Activated gamma-delta T cell treated with Interleukin-2 at 50 U/mL for 16 hours (primary cell): Measurements from ENCODE around the gene PATE4.
"Not testable (repeated sequence)": the region's sequence is repeated elsewhere in the genome, so short reads cannot be mapped to it uniquely, and the experiment has no call there.

Experiments
- DNase-seq: peaks from one replicate; pipeline ENCODE4 v3.0.0-alpha.2; 2020

PATE4 gene, protein sequence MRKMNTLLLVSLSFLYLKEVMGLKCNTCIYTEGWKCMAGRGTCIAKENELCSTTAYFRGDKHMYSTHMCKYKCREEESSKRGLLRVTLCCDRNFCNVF

GRCh38 chr11:125833016-125833415, at the start of gene PATE4:
Gene PATE4 (plus strand): TSS chr11:125833316. CDS start chr11:125833360, 44 bp downstream.
- no peak for DNase-seq

GRCh38 chr11:125784678-125785077, 48.4 kb upstream of the PATE4 start:
- DNase-seq: no peak

DNA sequence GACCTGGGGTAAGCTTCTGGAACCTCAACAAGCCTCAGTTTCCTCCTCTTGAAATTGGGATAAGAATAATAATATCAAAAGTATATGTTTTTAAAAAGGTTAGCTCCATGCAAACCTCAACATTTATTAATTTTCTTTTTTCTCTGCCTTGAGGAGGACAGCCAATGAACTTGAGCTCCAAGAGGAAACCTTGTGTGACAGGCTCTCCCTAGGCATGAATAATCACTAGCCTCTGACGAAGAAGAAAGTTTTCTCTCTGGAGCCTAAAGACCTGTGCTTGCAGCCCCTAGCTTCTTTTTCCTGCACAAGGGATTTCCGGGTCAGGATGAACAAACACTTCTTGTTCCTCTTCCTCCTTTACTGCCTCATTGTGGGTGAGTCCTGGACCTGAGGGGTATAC, 45.3 kb upstream of the PATE4 start, which contains the start of gene PATE3:
Gene PATE3, plus strand, starts transcription at position 301 of the 400 bp plus-strand sequence. Its CDS starts 25 bp downstream, at position 326.
- DNase-seq: no peak

GRCh38 chr11:125790825-125791224, 42.3 kb upstream of the PATE4 start:
- no peak for DNase-seq

GRCh38 chr11:125797641-125798040, 35.5 kb upstream of the PATE4 start:
- no peak for DNase-seq

DNA sequence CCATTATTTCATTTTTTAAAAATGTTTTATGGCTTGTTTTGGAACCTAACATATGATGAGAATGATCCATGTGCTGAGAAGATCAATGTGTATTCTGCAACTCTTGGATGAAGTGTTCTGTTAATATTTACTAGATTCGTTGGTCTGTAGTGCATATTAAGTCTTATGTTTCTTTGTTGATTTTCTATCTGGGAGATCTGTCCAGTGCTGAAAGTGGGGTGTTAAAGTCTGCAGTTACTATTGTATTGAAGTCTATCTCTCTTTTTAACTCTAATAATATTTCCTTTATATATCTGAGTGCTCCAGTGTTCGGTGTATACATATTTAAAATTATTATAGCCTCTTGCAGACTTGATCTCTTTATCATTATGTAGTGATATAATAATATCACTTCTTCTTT, 33.3 kb upstream of the PATE4 start:
- no peak for DNase-seq

- no peak for DNase-seq
Observed at GRCh38 chr11:125802387-125802786, 30.7 kb upstream of the PATE4 start.

DNA sequence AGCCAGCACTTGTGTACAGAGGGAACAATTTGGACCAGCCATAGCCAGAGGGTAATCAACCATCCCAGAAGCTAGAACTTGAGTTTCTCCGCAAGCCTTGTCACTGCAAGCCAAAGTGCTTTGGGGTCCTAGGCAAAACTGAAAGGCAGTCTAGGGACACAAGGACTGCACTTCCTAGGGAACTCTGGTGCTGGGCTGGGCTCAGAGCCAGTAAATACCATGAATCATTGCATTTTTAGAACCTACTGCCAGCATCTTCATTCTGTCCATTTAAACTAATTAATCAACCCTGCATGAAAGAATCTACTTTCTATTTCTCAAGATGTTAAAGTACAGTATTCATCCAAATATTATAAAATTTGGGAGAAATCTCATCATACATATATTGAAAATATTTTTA, 25.2 kb upstream of the PATE4 start:
- DNase-seq: no peak

DNA sequence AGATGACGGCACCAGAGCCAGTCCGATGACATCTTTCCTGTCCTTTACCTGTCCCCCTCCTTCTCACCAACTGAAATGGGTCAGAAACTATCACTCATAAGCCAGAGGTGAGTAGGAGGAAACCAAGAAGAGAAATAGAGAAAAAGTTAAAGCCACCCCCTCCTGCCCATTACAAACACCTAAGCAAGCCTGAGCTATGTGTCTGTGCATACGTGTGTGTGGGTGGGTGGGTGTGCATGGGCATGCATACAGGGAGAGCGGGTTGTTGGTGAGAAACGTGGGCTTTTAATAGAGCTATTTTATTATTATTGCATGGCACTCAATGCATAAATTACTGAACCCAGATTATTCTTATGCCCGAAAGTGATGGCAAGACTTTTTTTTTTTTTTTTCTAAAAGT, 2.6 kb downstream of the PATE4 start:
- no peak for DNase-seq

- DNase-seq: no peak
Observed at GRCh38 chr11:125842321-125842948, 9.3 kb downstream of the PATE4 start.

DNA sequence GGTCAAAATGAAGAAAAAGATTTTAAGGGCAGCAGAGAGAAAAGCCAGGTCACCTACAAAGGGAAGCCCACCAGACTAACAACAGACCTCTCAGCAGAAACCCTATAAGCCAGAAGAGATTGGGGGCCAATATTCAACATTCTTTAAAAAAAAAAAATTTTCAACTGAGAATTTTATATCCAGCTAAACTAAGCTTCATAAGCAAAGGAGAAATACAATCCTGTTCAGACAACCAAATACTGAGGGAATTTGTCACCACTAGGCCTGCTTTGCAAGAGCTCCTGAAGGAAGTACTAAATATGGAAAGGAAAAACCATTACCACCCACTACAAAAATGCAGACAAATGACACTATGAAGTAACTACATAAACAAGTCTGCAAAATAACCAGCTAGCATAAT, 13.1 kb downstream of the PATE4 start:
- no peak for DNase-seq

GRCh38 chr11:125857670-125858069, 24.6 kb downstream of the PATE4 start:
- DNase-seq: not testable (repeated sequence)

DNA sequence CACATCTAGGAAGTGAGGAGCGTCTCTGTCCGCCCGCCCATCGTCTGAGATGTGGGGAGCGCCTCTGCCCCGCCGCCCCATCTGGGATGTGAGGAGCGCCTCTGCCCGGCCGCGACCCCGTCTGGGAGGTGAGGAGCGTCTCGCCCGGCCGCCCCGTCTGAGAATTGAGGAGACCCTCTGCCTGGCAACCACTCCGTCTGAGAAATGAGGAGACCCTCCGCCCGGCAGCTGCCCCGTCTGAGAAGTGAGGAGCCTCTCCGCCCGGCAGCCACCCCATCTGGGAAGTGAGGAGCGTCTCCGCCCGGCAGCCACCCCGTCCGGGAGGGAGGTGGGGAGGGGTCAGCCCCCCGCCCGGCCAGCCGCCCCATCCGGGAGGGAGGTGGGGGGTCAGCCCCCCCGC, 29.7 kb downstream of the PATE4 start:
- DNase-seq: not testable (repeated sequence)

DNA sequence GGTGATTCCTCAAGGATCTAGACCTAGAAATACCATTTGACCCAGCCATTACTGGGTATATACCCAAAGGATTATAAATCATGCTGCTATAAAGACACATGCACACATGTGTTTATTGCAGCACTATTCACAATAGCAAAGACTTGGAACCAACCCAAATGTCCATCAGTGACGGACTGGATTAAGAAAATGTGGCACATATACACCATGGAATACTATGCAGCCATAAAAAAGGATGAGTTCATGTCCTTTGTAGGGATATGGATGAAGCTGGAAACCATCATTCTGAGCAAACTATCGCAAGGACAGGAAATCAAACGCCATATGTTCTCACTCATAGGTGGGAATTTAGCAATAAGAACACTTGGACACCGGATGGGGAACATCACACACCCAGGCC, 32.2 kb downstream of the PATE4 start:
- DNase-seq: not testable (repeated sequence)

DNA sequence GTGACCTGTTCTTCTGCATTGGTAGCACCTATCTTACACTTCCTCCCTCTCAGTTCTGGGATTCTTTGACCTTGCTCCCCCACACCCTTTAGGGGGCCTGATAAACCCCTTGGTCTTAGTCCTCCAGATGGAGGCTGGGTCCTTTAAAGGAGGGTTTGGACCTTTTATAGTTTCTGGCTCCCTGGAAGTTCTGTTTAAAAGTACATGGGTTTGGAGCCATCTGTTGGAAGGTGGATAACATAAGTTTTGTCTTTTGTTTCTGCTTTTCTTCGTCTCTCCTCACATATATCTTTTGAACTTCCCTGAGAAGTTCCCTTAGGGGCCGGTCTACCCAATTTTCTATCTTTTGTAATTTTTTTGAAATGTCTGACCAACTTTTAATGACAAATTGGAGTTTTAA, 36.4 kb downstream of the PATE4 start:
- no peak for DNase-seq

- DNase-seq: no peak
Observed at GRCh38 chr11:125871391-125872137, 38.4 kb downstream of the PATE4 start.

DNA sequence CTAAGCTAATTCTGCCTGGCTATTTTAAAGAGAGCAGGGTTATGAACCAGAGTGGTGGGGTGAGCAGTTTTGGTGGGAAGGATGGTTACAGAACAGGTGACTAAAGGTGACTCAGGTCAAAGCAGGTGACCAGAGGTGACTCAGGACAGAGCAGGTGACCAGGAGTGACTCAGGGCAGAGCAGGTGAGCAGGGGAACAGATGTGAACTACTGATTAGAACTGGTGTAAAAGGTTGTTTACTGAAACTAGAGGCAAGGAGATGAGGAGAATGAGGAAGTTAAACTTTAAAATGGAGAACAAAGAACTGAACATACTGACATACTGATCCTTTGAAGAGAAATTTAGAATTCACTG, 39.0 kb downstream of the PATE4 start:
- DNase-seq: no peak

DNA sequence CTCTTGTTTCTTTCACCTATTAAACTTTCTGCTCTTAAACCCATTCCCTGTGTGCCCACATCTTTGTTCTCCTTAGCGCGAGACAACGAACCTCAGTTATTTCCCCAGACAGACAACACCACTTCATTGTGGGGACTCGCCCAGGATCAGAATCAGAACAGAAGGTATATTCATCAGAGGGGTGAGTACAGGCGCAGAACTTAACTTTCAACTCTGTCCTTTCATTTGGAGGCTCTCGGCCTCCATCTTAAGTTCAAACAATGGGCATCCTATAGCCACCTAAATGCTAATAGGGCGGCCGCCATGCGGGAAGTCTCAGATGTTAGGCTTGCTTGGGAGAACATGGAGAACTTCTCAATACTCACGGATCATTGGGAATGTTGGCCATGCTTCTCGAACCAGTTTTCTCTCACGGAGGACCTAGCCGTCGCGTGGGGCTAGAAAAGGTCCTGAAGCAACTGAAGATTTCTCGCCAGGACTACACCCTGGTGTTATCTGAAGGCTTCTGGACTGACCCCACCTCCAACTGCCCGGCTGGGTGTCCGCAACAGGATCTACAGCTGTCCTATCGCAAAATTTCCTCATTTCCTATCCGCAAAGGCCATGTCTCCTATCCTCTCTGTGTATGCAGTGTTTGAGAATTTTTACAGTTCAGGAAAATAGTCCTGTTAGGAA, 40.9 kb downstream of the PATE4 start:
- no peak for DNase-seq

- peak; percentile 29 for DNase-seq
Observed at GRCh38 chr11:125874556-125875124, 41.5 kb downstream of the PATE4 start.

DNA sequence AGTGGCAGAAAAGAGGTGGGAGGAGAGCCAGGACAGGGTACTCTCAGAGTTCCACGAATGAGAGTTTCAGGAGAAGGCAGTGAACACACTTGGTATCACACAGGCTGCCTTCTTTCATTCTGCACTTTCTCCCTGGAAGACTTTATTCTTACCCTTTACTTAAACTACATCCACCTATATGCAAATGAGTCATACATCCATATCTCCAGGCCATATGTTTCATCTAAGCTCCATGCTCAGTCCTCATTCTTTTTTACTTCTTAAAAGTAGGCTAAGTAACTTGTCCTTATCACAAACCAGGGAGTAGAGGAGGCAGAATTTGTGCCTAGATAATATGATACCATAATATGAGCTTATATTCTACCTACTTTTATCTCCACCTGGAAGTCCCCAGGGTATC, 48.2 kb downstream of the PATE4 start:
- DNase-seq: no peak

DNA sequence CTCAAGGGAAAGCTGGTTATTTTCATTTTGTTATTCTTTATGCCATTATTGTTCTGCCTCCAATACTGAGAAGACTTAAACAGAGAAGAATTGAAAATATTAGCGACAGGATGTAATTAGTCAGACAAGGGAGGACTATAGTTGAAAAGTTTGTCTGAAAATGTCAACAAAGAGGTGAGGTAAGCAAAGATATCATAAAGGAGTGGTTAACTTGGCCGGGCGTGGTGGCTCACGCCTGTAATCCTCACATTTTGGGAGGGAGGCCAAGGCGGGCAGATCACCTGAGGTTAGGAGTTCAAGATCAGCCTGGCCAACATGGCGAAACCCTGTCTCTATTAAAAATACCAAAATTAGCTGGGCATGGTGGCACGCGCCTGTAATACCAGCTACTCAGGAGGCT, 50.3 kb downstream of the PATE4 start:
- no peak for DNase-seq

DNA sequence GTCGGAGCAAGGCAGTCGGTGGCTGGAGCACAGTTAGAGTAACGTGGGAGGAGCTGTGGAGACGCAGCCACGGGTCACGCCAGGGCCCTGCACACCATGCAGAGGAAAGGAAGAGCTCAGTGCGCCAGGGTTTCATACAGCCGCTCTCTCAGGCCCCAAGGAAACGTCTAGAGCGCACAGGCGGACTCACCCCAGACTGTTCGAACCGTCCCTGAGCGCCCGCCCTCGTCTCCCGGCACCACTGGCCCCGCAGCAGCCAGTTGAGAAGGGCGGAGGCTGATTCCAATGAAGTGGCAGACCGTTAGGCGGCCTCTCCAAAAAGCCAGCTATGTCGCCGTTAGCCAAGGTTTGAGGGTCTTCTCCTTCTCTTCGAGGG, 53.9 kb downstream of the PATE4 start:
- peak; percentile 22 for DNase-seq
